ENCODE measurements around the gene ZBTB16. TPM values are rescaled to one million over a fixed set of nuclear protein-coding genes. Genes with fewer than 3 reads are reported as not detected.
A peak's percentile ranks its signal among the peaks of the same experiment; 100 is the strongest.

Gene ZBTB16
- total RNA-seq, 1 donor from 2014 or later, result 17.7 TPM

- H3K27ac Mint-ChIP-seq, result peak overlapping the region; percentile 96
- H3K27me3 ChIP-seq, result peaks cover 90% of the 10 kb centered on the region
- no peaks in the 10 kb centered on the region for H3K36me3 ChIP-seq
- H3K27ac ChIP-seq, result no peak overlapping the region
- DNase-seq (ENCODE audit: low spot score), result peak; percentile 75
- peak overlapping the region; percentile 99 for H3K4me3 Mint-ChIP-seq
- peaks cover 11% of the 10 kb centered on the region for H3K36me3 Mint-ChIP-seq
- peak overlapping the region; percentile 98 for H3K4me2 ChIP-seq
- no peaks in the 10 kb centered on the region for H3K9me3 ChIP-seq (ENCODE audit: low read depth)
- H3K27me3 Mint-ChIP-seq (ENCODE audit: insufficient read depth, low read depth), result peaks cover 23% of the 10 kb centered on the region
- H3F3A ChIP-seq (ENCODE audit: low read depth), result peaks cover 40% of the 10 kb centered on the region
- H2AFZ ChIP-seq (replicated peaks), result peak overlapping the region; percentile 67
- TF ChIP-seq EZH2 (IDR thresholded peaks at IDR 0.05) (no peak), EZH2phosphoT487 (IDR thresholded peaks at IDR 0.05) (no peak), CTCF (IDR thresholded peaks at IDR 0.05) (no peak)
- peak overlapping the region; percentile 1 for H3K9ac ChIP-seq
- H3K4me3 ChIP-seq, result peak overlapping the region; percentile 70
- peaks cover 58% of the 10 kb centered on the region for H3K4me1 Mint-ChIP-seq
- H3K9me3 Mint-ChIP-seq, result no peaks in the 10 kb centered on the region
- H4K20me1 ChIP-seq (ENCODE audit: low read depth), result peaks cover 38% of the 10 kb centered on the region
- peaks cover 45% of the 10 kb centered on the region for H3K79me2 ChIP-seq (ENCODE audit: low read depth)
- H3K4me1 ChIP-seq, result peaks cover 44% of the 10 kb centered on the region
These were observed 477 bp downstream of the ZBTB16 start for GRCh38 chr11:114059984-114060391.

- Histone ChIP-seq H4K20me1 (ENCODE audit: low read depth) (peaks cover 43% of the 10 kb centered on the region), H3K9me3 (ENCODE audit: low read depth) (no peaks in the 10 kb centered on the region), H3K4me3 (peak overlapping the region; percentile 70), H3F3A (ENCODE audit: low read depth) (peaks cover 40% of the 10 kb centered on the region), H3K79me2 (ENCODE audit: low read depth) (peaks cover 50% of the 10 kb centered on the region), H3K4me2 (peak overlapping the region; percentile 98), H3K27ac (no peak overlapping the region), H3K9ac (peak overlapping the region; percentile 74), H2AFZ (replicated peaks) (peak overlapping the region; percentile 67), H3K4me1 (peaks cover 44% of the 10 kb centered on the region), H3K36me3 (no peaks in the 10 kb centered on the region), H3K27me3 (peaks cover 88% of the 10 kb centered on the region)
- H3K27me3 Mint-ChIP-seq (ENCODE audit: insufficient read depth, low read depth), result peaks cover 23% of the 10 kb centered on the region
- peak overlapping the region; percentile 99 for H3K4me3 Mint-ChIP-seq
- peaks cover 14% of the 10 kb centered on the region for H3K36me3 Mint-ChIP-seq
- TF ChIP-seq EZH2 (IDR thresholded peaks at IDR 0.05) (peak; percentile 70), CTCF (IDR thresholded peaks at IDR 0.05) (no peak)
- peak; percentile 65 for DNase-seq (ENCODE audit: low spot score)
- peak overlapping the region; percentile 96 for H3K27ac Mint-ChIP-seq
- H3K4me1 Mint-ChIP-seq, result peaks cover 61% of the 10 kb centered on the region
- no peaks in the 10 kb centered on the region for H3K9me3 Mint-ChIP-seq
These were observed 1.0 kb downstream of the ZBTB16 start for GRCh38 chr11:114060392-114061047.

GRCh38 chr11:114061048-114061680 lies 1.7 kb downstream of the ZBTB16 start:
- H3K9me3 Mint-ChIP-seq, result no peaks in the 10 kb centered on the region
- H3K27ac Mint-ChIP-seq, result peak overlapping the region; percentile 99
- peaks cover 19% of the 10 kb centered on the region for H3K36me3 Mint-ChIP-seq
- H2AFZ ChIP-seq (replicated peaks), result peak overlapping the region; percentile 67
- peak overlapping the region; percentile 74 for H3K9ac ChIP-seq
- TF ChIP-seq EZH2phosphoT487 (IDR thresholded peaks at IDR 0.05) (peak; percentile 55), CTCF (IDR thresholded peaks at IDR 0.05) (no peak), EZH2 (IDR thresholded peaks at IDR 0.05) (peak; percentile 70)
- no peaks in the 10 kb centered on the region for H3K36me3 ChIP-seq
- peaks cover 50% of the 10 kb centered on the region for H4K20me1 ChIP-seq (ENCODE audit: low read depth)
- peaks cover 55% of the 10 kb centered on the region for H3K79me2 ChIP-seq (ENCODE audit: low read depth)
- H3K4me1 ChIP-seq, result peaks cover 39% of the 10 kb centered on the region
- H3K9me3 ChIP-seq (ENCODE audit: low read depth), result no peaks in the 10 kb centered on the region
- peak overlapping the region; percentile 70 for H3K4me3 ChIP-seq
- peaks cover 23% of the 10 kb centered on the region for H3K27me3 Mint-ChIP-seq (ENCODE audit: insufficient read depth, low read depth)
- peak overlapping the region; percentile 98 for H3K4me2 ChIP-seq
- H3K4me1 Mint-ChIP-seq, result peaks cover 68% of the 10 kb centered on the region
- peaks cover 87% of the 10 kb centered on the region for H3K27me3 ChIP-seq
- H3K4me3 Mint-ChIP-seq, result peak overlapping the region; percentile 99
- H3F3A ChIP-seq (ENCODE audit: low read depth), result peaks cover 40% of the 10 kb centered on the region
- peak; percentile 55 for DNase-seq (ENCODE audit: low spot score)
- no peak overlapping the region for H3K27ac ChIP-seq

All from neural progenitor cell (in vitro differentiated cells).